ENCODE data around the gene CSMD2. TPM values are rescaled to one million over a fixed set of nuclear protein-coding genes. Genes with fewer than 3 reads are reported as not detected.

CSMD2 gene
- total RNA-seq, 1 experiment from 2014 or later, result not detected

DNA sequence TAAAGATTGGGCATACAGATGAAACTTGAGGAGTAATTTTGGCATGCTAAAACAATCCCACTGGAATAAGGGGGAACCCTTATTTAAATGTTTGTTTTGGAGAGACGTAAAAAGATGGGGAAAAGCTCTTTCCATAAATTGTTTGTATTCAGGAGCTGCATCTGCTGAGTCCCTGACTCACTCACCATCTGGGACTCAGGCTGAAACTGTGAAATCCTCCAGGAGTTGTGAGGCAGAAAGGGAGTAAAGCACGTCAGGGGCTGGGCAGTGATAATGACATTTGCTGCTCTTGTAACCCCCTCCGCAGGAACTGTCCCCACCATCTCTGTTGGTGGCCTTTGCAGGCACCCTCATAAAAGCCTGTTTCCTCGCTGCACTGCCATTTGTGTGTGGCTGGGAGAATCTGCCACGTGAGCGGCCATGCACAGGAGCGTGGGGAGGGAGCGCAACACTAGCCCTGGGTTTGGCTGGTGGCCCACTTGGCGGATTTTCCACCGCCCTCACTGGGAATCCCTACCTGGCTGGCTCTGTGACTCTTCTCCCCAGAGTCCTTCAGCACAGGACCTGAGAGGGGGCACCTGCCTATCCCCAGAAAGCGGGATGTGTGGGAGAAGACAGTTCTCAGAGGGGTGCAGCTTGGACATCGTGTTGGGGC, 647.3 kb downstream of the CSMD2 start:
- Histone ChIP-seq H3F3A (ENCODE audit: insufficient read depth, low read depth) (no peaks in the 10 kb centered on the region), H3K27ac (no peak overlapping the region), H3K4me1 (replicated peaks; ENCODE audit: insufficient read depth) (no peaks in the 10 kb centered on the region), H3K27me3 (ENCODE audit: insufficient read depth, low read depth) (peaks cover 50% of the 10 kb centered on the region), H3K4me3 (no peak overlapping the region), H3K9me3 (ENCODE audit: insufficient read depth, low read depth) (peaks cover 6% of the 10 kb centered on the region; the same call in 1 of the 2 replicates), H3K36me3 (ENCODE audit: low read depth) (no peaks in the 10 kb centered on the region), H3K79me2 (ENCODE audit: low read depth) (no peaks in the 10 kb centered on the region), H4K20me1 (ENCODE audit: insufficient read depth) (no peaks in the 10 kb centered on the region), H3K9me2 (ENCODE audit: insufficient read depth) (no peaks in the 10 kb centered on the region), H3K4me2 (no peak overlapping the region), H2AFZ (no peak overlapping the region)
- BruUV-seq (replicated peaks), result no TSS peak
- ChIA-PET CTCF (no interaction called here), POLR2A (ENCODE audit: unreplicated experiment) (no interaction called here)
- TF ChIP-seq, protein P1, sequence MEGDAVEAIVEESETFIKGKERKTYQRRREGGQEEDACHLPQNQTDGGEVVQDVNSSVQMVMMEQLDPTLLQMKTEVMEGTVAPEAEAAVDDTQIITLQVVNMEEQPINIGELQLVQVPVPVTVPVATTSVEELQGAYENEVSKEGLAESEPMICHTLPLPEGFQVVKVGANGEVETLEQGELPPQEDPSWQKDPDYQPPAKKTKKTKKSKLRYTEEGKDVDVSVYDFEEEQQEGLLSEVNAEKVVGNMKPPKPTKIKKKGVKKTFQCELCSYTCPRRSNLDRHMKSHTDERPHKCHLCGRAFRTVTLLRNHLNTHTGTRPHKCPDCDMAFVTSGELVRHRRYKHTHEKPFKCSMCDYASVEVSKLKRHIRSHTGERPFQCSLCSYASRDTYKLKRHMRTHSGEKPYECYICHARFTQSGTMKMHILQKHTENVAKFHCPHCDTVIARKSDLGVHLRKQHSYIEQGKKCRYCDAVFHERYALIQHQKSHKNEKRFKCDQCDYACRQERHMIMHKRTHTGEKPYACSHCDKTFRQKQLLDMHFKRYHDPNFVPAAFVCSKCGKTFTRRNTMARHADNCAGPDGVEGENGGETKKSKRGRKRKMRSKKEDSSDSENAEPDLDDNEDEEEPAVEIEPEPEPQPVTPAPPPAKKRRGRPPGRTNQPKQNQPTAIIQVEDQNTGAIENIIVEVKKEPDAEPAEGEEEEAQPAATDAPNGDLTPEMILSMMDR (conservative IDR thresholded peaks at IDR 0.05), result no peak
- TF ChIP-seq EZH2 (IDR thresholded peaks at IDR 0.05; ENCODE audit: low read depth), result no peak
- intact Hi-C loops (cut with micrococcal nuclease; ENCODE audit: unreplicated experiment), result no loop called here
- DNase-seq, result no peak

DNA sequence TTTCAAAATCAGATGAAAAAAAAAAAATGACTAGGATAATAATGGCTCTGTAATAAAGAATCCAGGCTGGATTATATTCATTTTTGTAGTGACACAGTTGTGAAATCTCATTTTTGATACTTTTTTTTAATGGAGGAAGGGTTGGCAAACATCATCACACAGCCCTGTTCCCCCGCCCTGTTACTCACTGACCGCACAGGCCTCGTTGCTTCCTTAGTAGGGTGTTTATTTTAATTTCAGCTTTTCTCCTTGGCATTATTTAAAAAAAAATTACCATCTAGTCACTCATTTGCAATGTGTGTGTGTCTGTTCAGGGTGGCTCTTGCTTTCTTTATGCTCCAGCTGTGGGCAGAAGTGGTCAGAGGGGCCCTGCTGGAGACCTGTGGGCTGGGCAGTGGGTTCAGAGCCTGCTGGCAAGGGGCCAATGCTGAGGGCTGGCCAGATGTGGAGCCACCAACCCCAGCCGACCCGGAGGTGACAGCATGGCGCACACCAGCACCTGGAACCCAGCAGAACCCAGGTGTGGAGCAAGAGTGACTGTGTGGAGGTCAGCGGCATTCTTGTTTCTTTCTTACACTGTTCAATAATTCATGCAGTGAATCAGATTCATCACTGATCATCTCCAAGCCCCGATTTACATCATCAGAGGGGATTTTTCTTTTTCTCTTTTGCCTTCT, 648.0 kb downstream of the CSMD2 start:
- DNase-seq, result no peak
- Histone ChIP-seq H2AFZ (no peak overlapping the region), H3K27me3 (ENCODE audit: insufficient read depth, low read depth) (peaks cover 43% of the 10 kb centered on the region), H3K4me3 (no peak overlapping the region), H3K4me2 (no peak overlapping the region), H3K27ac (no peak overlapping the region), H3K4me1 (replicated peaks; ENCODE audit: insufficient read depth) (no peaks in the 10 kb centered on the region), H3F3A (ENCODE audit: insufficient read depth, low read depth) (no peaks in the 10 kb centered on the region), H3K79me2 (ENCODE audit: low read depth) (no peaks in the 10 kb centered on the region), H3K9me3 (ENCODE audit: insufficient read depth, low read depth) (peaks cover 6% of the 10 kb centered on the region; the same call in 1 of the 2 replicates), H3K9me2 (ENCODE audit: insufficient read depth) (no peaks in the 10 kb centered on the region), H4K20me1 (ENCODE audit: insufficient read depth) (no peaks in the 10 kb centered on the region), H3K36me3 (ENCODE audit: low read depth) (no peaks in the 10 kb centered on the region)
- POLR2A ChIA-PET (ENCODE audit: unreplicated experiment), result no interaction called here
- intact Hi-C loops (cut with micrococcal nuclease; ENCODE audit: unreplicated experiment), result no loop called here
- TF ChIP-seq EZH2 (IDR thresholded peaks at IDR 0.05; ENCODE audit: low read depth), result no peak
- TF ChIP-seq, protein P1 (conservative IDR thresholded peaks at IDR 0.05), result no peak
- CTCF ChIA-PET, result no interaction called here
- no TSS peak for BruUV-seq (replicated peaks)

DNA sequence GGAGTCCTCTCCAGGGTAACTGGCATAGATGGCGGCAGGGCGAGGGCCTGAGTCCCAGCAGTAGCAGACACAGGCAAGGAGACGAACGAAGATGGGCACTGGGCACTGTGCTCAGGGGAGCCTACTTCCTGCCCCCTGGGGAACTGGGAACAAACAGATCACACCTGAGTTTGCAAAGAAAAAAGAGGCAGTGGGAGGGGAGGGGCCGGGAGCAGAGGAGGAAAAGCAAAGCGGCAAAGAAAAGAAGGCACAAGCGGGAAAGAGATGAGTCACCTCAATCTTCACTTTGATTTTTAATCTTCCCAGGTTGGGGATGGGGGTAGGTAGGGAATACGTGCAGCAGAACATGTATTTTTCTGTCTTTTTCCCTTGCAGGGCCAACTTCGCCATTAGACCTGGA, 648.6 kb downstream of the CSMD2 start:
- no peak overlapping the region for H3K4me3 ChIP-seq
- H2AFZ ChIP-seq, result no peak overlapping the region
- H3K4me2 ChIP-seq, result no peak overlapping the region
- TF ChIP-seq, protein P1 (conservative IDR thresholded peaks at IDR 0.05), result no peak
- TF ChIP-seq EZH2 (IDR thresholded peaks at IDR 0.05; ENCODE audit: low read depth), result no peak
- DNase-seq, result no peak
- H4K20me1 ChIP-seq (ENCODE audit: insufficient read depth), result no peaks in the 10 kb centered on the region
- no peaks in the 10 kb centered on the region for H3K4me1 ChIP-seq (replicated peaks; ENCODE audit: insufficient read depth)
- H3K36me3 ChIP-seq (ENCODE audit: low read depth), result no peaks in the 10 kb centered on the region
- H3K9me2 ChIP-seq (ENCODE audit: insufficient read depth), result no peaks in the 10 kb centered on the region
- no peaks in the 10 kb centered on the region for H3K79me2 ChIP-seq (ENCODE audit: low read depth)
- no peak overlapping the region for H3K27ac ChIP-seq
- POLR2A ChIA-PET (ENCODE audit: unreplicated experiment), result no interaction called here
- peaks cover 6% of the 10 kb centered on the region; the same call in 1 of the 2 replicates for H3K9me3 ChIP-seq (ENCODE audit: insufficient read depth, low read depth)
- intact Hi-C loops (cut with micrococcal nuclease; ENCODE audit: unreplicated experiment), result no loop called here
- H3K27me3 ChIP-seq (ENCODE audit: insufficient read depth, low read depth), result peaks cover 38% of the 10 kb centered on the region
- CTCF ChIA-PET, result interaction anchor here (0.7 kb wide), 1 partner anchor 159 kb away, joined by 3 read pairs; no protein-coding TSS in a partner anchor
- H3F3A ChIP-seq (ENCODE audit: insufficient read depth, low read depth), result no peaks in the 10 kb centered on the region
- BruUV-seq (replicated peaks), result no TSS peak

All from PC-9 (cell line).